Measurements from ENCODE around the gene MTA1. TPM values are rescaled to one million over a fixed set of nuclear protein-coding genes. Genes with fewer than 3 reads are reported as not detected.

Gene MTA1
- total and polyA plus RNA-seq, 2 of the 8 experiments (the other 6 are each of a cell fraction or from before 2014, with no cell fraction given) = 73.9 to 221 TPM

DNA sequence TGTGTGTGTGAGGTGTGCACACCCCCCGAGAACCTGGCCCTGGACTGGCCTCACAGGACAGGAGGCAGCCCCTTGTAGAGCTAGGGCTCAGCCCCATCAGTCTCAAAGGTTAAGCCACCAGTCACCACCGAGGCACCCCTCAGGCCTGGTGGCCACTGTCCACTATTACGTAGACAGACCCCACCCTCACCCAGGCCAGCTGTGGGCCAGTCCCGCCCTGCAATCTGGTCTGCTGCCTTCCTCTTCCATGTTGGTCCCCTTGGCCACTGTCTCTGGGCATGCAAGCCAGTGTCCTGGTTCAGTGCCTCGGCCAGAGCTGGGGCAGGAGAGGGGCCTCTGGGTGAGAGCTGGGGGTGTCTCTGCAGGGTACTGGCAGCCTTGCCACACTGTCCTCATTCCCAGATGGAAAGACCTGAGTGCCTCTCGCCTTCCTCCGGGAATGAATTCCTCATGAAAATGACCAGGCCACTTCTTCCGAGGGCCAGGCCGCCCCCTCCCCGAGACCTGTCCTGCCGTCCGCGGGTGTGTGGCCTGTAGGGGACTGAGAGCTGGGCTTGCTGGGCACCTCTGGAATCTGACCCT, 22.2 kb upstream of the MTA1 start:
- Histone ChIP-seq H4K91ac (replicated peaks; ENCODE audit: insufficient read length, low read length) (peak overlapping the region; percentile 14), H3K27me3 (replicated peaks in 1 of 4; ENCODE audit: control insufficient read depth in 3 of 4, extremely low read depth in 1 of 4, insufficient read depth in 3 of 4, low read length in 3 of 4) (peaks cover 0 to 16% (median 7%) of the 10 kb centered on the region in 4 experiments; a peak in 3 of 7 replicates), H3K14ac (ENCODE audit: insufficient read length) (no peak overlapping the region), H3K9me3 (ENCODE audit: insufficient read depth in 2 of 2, low read depth in 1 of 2, low read length in 1 of 2) (peaks cover 22 to 38% of the 10 kb centered on the region in 2 experiments), H3K56ac (replicated peaks; ENCODE audit: insufficient read length, low read depth, low read length) (no peak overlapping the region), H2BK12ac (ENCODE audit: low read depth, low read length) (peak overlapping the region; percentile 71; the same call in 1 of the 2 replicates), H2BK120ac (replicated peaks; ENCODE audit: low read depth, low read length) (no peak overlapping the region), H4K20me1 (replicated peaks in 1 of 2; ENCODE audit: control insufficient read depth in 1 of 2, insufficient read depth in 2 of 2, low read length in 2 of 2) (no peaks in the 10 kb centered on the region), H3K36me3 (ENCODE audit: control insufficient read depth in 2 of 4, insufficient read depth in 4 of 4, low read length in 3 of 4) (peaks cover 0 to 18% (median 2%) of the 10 kb centered on the region in 4 experiments; a peak in 4 of 8 replicates), H3K4me3 (ENCODE audit: extremely low read depth in 1 of 4, insufficient read depth in 2 of 4, low read depth in 3 of 4, low read length in 4 of 4) (peak overlapping the region in 1 of 4 experiments; percentile 71; a peak in 2 of 8 replicates), H3K4ac (replicated peaks; ENCODE audit: insufficient read length, low read depth, low read length) (no peak overlapping the region), H2BK15ac (ENCODE audit: low read length) (no peak overlapping the region), H2BK5ac (ENCODE audit: low read depth, low read length) (no peak overlapping the region), H3K4me2 (ENCODE audit: insufficient read depth in 1 of 2, low read depth in 2 of 2, low read length in 2 of 2) (peak overlapping the region; percentile 29 to 75; a peak in 2 of 4 replicates), H3K79me1 (ENCODE audit: low read depth, low read length) (no peaks in the 10 kb centered on the region; the same call in 1 of the 2 replicates), H3K4me1 (replicated peaks in 1 of 4; ENCODE audit: control insufficient read depth in 3 of 4, insufficient read depth in 4 of 4, low read length in 3 of 4) (peaks cover 0 to 9% (median 3%) of the 10 kb centered on the region in 4 experiments; a peak in 4 of 7 replicates), H3K9ac (replicated peaks in 1 of 4; ENCODE audit: extremely low read depth in 1 of 4, low read depth in 3 of 4, low read length in 3 of 4) (no peak overlapping the region), H4K8ac (ENCODE audit: extremely low read depth, insufficient read depth, low read length) (peak overlapping the region; percentile 99), H2AFZ (ENCODE audit: low read length) (no peak overlapping the region), H3K23me2 (ENCODE audit: low read depth, low read length) (peaks cover 3% of the 10 kb centered on the region; the same call in 1 of the 2 replicates), H3K18ac (ENCODE audit: extremely low read depth, low read length) (no peak overlapping the region), H3K79me2 (ENCODE audit: control insufficient read depth in 1 of 2, insufficient read depth in 2 of 2, low read length in 2 of 2) (no peaks in the 10 kb centered on the region), H2AK5ac (ENCODE audit: low read depth, low read length) (no peak overlapping the region; the same call in 1 of the 2 replicates), H4K5ac (ENCODE audit: insufficient read length, low read depth, low read length) (no peak overlapping the region), H3K27ac (ENCODE audit: low read depth, low read length) (no peak overlapping the region), H3K23ac (ENCODE audit: insufficient read length) (no peak overlapping the region), H2BK20ac (ENCODE audit: low read length) (no peak overlapping the region)
- DNase-seq (ENCODE audit: low read depth in 1 of 2, low spot score in 2 of 2) (no peak), FAIRE-seq (no peak)
- TF ChIP-seq BRCA1 (IDR thresholded peaks at IDR 0.05; ENCODE audit: low read depth, low read length) (no peak), BCL11A (IDR thresholded peaks at IDR 0.05; ENCODE audit: low read depth in 2 of 2, low read length in 2 of 2) (no peak), SP2 (IDR thresholded peaks at IDR 0.05; ENCODE audit: low read length) (no peak), POU5F1 (IDR thresholded peaks at IDR 0.05; ENCODE audit: low read depth, low read length) (no peak), TCF12 (IDR thresholded peaks at IDR 0.05; ENCODE audit: low read depth, low read length) (no peak), CTBP2 (IDR thresholded peaks at IDR 0.05; ENCODE audit: borderline replicate concordance, insufficient read depth, insufficient read length, low read length) (no peak), SUZ12 (IDR thresholded peaks at IDR 0.05; ENCODE audit: low read length) (no peak)
- CTCF ChIA-PET (ENCODE audit: partially characterized antibody) = interaction anchor here (0.8 to 1.6 kb wide), 5 partner anchors 8 to 190 kb away, joined by 3 to 6 read pairs (median 4); no protein-coding TSS in a partner anchor
- 95% methylated on average over 13 of the region's 13 CpGs; no CpG with 5 or more reads in 1 of the 2 experiments for WGBS, 2 experiments (ENCODE audit: extremely low coverage in 1 of 2, insufficient coverage in 1 of 2, insufficient read length in 1 of 2, insufficient replicate concordance in 2 of 2, low coverage in 1 of 2, low lambda C conversion rate in 2 of 2, missing lambda C conversion rate in 1 of 2)
- POLR2A ChIA-PET (ENCODE audit: partially characterized antibody) = interaction anchor here (0.7 to 2.8 kb wide), 7 partner anchors 9 to 470 kb away, joined by 3 to 9 read pairs (median 4); no protein-coding TSS in a partner anchor

All from H1 (cell line).